ENCODE results near the gene ZNF892. TPM values are rescaled to one million over a fixed set of nuclear protein-coding genes. Genes with fewer than 3 reads are reported as not detected.

ZNF892 gene
- total and polyA plus RNA-seq, 2 of the 4 experiments (the other 2 are of a cell fraction): 0.46 to 2.7 TPM

DNA sequence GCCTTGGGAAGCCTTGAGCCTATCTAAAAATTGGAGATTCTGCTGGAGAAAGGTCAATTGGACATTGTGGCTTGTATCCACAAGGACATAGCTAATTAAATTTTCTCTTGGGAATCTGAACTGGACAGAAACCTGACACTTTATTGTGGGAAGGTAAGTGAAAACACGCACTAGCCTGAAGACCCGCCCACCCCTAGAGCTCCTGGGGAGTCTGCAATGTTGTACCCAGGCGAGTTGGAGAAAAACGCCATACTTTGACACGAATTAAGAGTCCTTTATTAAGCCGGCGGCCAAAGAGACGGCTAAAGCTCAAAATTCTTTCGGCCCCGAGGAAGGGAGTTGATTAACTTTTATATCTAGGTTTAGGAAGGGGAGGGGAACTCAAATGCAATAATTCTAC is 1.2 kb upstream of the ZNF892 start:
- H4K5ac ChIP-seq (ENCODE audit: low read depth, low read length): no peak overlapping the region
- ATAC-seq (ENCODE audit: low read depth) (no peak), DNase-seq (no peak)
- peaks cover 9% of the 10 kb centered on the region for H3K9me3 ChIP-seq (ENCODE audit: control insufficient read depth, insufficient read depth, low read length)
- H3K9me1 ChIP-seq (ENCODE audit: insufficient read depth, low read length): no peaks in the 10 kb centered on the region
- no peaks in the 10 kb centered on the region for H4K20me1 ChIP-seq (ENCODE audit: insufficient read depth, low read length)
- H3K36me3 ChIP-seq (ENCODE audit: control insufficient read depth, insufficient read depth, low read length): peaks cover 10% of the 10 kb centered on the region
- H3K14ac ChIP-seq (replicated peaks; ENCODE audit: low read depth, low read length): no peak overlapping the region
- no peak overlapping the region for H2BK5ac ChIP-seq (ENCODE audit: low read depth, low read length, poor library complexity, severe bottlenecking)
- no peak overlapping the region for H3K23ac ChIP-seq (ENCODE audit: low read depth, low read length)
- BruUV-seq (replicated peaks): no TSS peak
- no peaks in the 10 kb centered on the region for H3K27me3 ChIP-seq (ENCODE audit: control insufficient read depth, insufficient read depth, low read length)
- no peaks in the 10 kb centered on the region for H3K4me1 ChIP-seq (ENCODE audit: control insufficient read depth, insufficient read depth, low read length)
- H2BK120ac ChIP-seq (ENCODE audit: low read depth, low read length): no peak overlapping the region
- TF ChIP-seq FOS (IDR thresholded peaks at IDR 0.05; ENCODE audit: low read depth, low read length): no peak
- TF ChIP-seq, protein P1, sequence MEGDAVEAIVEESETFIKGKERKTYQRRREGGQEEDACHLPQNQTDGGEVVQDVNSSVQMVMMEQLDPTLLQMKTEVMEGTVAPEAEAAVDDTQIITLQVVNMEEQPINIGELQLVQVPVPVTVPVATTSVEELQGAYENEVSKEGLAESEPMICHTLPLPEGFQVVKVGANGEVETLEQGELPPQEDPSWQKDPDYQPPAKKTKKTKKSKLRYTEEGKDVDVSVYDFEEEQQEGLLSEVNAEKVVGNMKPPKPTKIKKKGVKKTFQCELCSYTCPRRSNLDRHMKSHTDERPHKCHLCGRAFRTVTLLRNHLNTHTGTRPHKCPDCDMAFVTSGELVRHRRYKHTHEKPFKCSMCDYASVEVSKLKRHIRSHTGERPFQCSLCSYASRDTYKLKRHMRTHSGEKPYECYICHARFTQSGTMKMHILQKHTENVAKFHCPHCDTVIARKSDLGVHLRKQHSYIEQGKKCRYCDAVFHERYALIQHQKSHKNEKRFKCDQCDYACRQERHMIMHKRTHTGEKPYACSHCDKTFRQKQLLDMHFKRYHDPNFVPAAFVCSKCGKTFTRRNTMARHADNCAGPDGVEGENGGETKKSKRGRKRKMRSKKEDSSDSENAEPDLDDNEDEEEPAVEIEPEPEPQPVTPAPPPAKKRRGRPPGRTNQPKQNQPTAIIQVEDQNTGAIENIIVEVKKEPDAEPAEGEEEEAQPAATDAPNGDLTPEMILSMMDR (conservative IDR thresholded peaks at IDR 0.05; ENCODE audit: low read depth, low read length): no peak
- TF ChIP-seq NFE2L2 (IDR thresholded peaks at IDR 0.05; ENCODE audit: low read depth, low read length): no peak
- no peak for TF ChIP-seq CEBPB (IDR thresholded peaks at IDR 0.05; ENCODE audit: low read depth, low read length)
- no peak for TF ChIP-seq MAFK (IDR thresholded peaks at IDR 0.05; ENCODE audit: low read depth, low read length)
- no peak for TF ChIP-seq RCOR1 (IDR thresholded peaks at IDR 0.05; ENCODE audit: insufficient replicate concordance, low read length)
- TF ChIP-seq BHLHE40 (IDR thresholded peaks at IDR 0.05; ENCODE audit: low read depth, low read length): no peak
- TF ChIP-seq CHD1 (IDR thresholded peaks at IDR 0.05; ENCODE audit: low read depth, low read length): no peak
- TF ChIP-seq, protein P2, sequence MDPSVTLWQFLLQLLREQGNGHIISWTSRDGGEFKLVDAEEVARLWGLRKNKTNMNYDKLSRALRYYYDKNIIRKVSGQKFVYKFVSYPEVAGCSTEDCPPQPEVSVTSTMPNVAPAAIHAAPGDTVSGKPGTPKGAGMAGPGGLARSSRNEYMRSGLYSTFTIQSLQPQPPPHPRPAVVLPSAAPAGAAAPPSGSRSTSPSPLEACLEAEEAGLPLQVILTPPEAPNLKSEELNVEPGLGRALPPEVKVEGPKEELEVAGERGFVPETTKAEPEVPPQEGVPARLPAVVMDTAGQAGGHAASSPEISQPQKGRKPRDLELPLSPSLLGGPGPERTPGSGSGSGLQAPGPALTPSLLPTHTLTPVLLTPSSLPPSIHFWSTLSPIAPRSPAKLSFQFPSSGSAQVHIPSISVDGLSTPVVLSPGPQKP (IDR thresholded peaks at IDR 0.05; ENCODE audit: borderline replicate concordance, low read depth, low read length): no peak
- TF ChIP-seq RAD21 (IDR thresholded peaks at IDR 0.05; ENCODE audit: low read length): no peak
- TF ChIP-seq RFX5 (IDR thresholded peaks at IDR 0.05; ENCODE audit: low read depth, low read length): no peak
- no peak for TF ChIP-seq SMC3 (IDR thresholded peaks at IDR 0.05; ENCODE audit: low read depth, low read length)
- no peak for TF ChIP-seq MAZ (IDR thresholded peaks at IDR 0.05; ENCODE audit: borderline replicate concordance, low read depth, low read length)
- TF ChIP-seq, protein P3, sequence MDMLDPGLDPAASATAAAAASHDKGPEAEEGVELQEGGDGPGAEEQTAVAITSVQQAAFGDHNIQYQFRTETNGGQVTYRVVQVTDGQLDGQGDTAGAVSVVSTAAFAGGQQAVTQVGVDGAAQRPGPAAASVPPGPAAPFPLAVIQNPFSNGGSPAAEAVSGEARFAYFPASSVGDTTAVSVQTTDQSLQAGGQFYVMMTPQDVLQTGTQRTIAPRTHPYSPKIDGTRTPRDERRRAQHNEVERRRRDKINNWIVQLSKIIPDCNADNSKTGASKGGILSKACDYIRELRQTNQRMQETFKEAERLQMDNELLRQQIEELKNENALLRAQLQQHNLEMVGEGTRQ (IDR thresholded peaks at IDR 0.05; ENCODE audit: low read depth, low read length): no peak
- H3K79me1 ChIP-seq (ENCODE audit: low read depth in 1 of 2, low read length in 2 of 2): peaks cover 0 to 4% of the 10 kb centered on the region in 2 experiments; a peak in 2 of 4 replicates
- intact Hi-C loops (cut with micrococcal nuclease): loop anchor here (5.0 kb wide), 1 partner anchor 39 kb away; the partner anchor contains the start of gene ZNF2
- no peak overlapping the region for H3K56ac ChIP-seq (ENCODE audit: extremely low read depth, insufficient read depth, low read length)
- H3K4me2 ChIP-seq (ENCODE audit: low read depth, low read length): no peak overlapping the region
- no peak overlapping the region for H4K91ac ChIP-seq (ENCODE audit: insufficient read depth, low read depth, low read length)
- no peak overlapping the region for H2AK9ac ChIP-seq (replicated peaks; ENCODE audit: low read depth, low read length, poor library complexity)
- dilution Hi-C loops (cut with HindIII; ENCODE audit: low sequenced_read_pairs, unreplicated experiment): no loop called here
- no peak overlapping the region for H3K27ac ChIP-seq (ENCODE audit: insufficient read depth, low read length)
- no peak overlapping the region for H3K4me3 ChIP-seq (ENCODE audit: insufficient read depth, low read depth, low read length)
- ChIA-PET CTCF (no interaction called here), POLR2A (ENCODE audit: unreplicated experiment) (no interaction called here)
- no peak overlapping the region for H4K8ac ChIP-seq (ENCODE audit: low read depth in 2 of 2, low read length in 2 of 2)
- in situ Hi-C loops (cut with MboI; ENCODE audit: low sequenced_read_pairs): no loop called here
- no peak overlapping the region for H3K9ac ChIP-seq (ENCODE audit: low read depth, low read length)
- no peak overlapping the region for H2AFZ ChIP-seq (replicated peaks; ENCODE audit: low read length, poor library complexity)
- no peak overlapping the region for H2AK5ac ChIP-seq (ENCODE audit: low read depth, low read length)
- H3K18ac ChIP-seq (ENCODE audit: low read depth, low read length): no peak overlapping the region
- H2BK15ac ChIP-seq (ENCODE audit: low read depth, low read length): no peak overlapping the region
- no peak overlapping the region for H2BK20ac ChIP-seq (ENCODE audit: low read depth, low read length)
- WGBS, 2 experiments (ENCODE audit: extremely low coverage in 2 of 2, insufficient read length in 1 of 2): no CpG with 5 or more reads among the region's 10 CpGs
- H3K4ac ChIP-seq (ENCODE audit: low read depth, low read length): no peak overlapping the region
